ENCODE results near the gene PMVK.

GRCh38 chr1:154982341-154982740 is 45.8 kb upstream of the PMVK start:
- no peak for TF ChIP-seq ZNF274 (IDR thresholded peaks at IDR 0.05; ENCODE audit: borderline replicate concordance, extremely low read depth, low read length)
- no peak for TF ChIP-seq CREB1 (IDR thresholded peaks at IDR 0.05)
- no peak for TF ChIP-seq RFX5 (IDR thresholded peaks at IDR 0.05; ENCODE audit: borderline replicate concordance, low read depth, low read length)
- no peak for TF ChIP-seq KDM1A (IDR thresholded peaks at IDR 0.05; ENCODE audit: borderline replicate concordance, low read length)
- TF ChIP-seq KDM4A (IDR thresholded peaks at IDR 0.05; ENCODE audit: low read depth, low read length, severe bottlenecking): no peak
- no peak for TF ChIP-seq CTCF (IDR thresholded peaks at IDR 0.05; ENCODE audit: control extremely low read depth in 1 of 3, insufficient read depth in 1 of 3, low read depth in 1 of 3, low read length in 3 of 3)
- no peak for TF ChIP-seq GABPA (IDR thresholded peaks at IDR 0.05; ENCODE audit: borderline replicate concordance, insufficient read depth, low read length)
- TF ChIP-seq GTF2F1 (IDR thresholded peaks at IDR 0.05; ENCODE audit: borderline replicate concordance, low read depth, low read length): no peak
- TF ChIP-seq POLR2AphosphoS5 (IDR thresholded peaks at IDR 0.05; ENCODE audit: low read depth, low read length): no peak
- TF ChIP-seq SIX5 (IDR thresholded peaks at IDR 0.05; ENCODE audit: low read depth, low read length): no peak
- TF ChIP-seq POLR2A (IDR thresholded peaks at IDR 0.05; ENCODE audit: control extremely low read depth in 1 of 2, low read depth in 2 of 2, low read length in 2 of 2): no peak
- no peak for TF ChIP-seq TBP (IDR thresholded peaks at IDR 0.05; ENCODE audit: low read depth, low read length)

All from H1 (cell line).